ENCODE measurements around the gene CEP41.

- TF ChIP-seq POLR2A (IDR thresholded peaks at IDR 0.05) = no peak
- no peak for TF ChIP-seq CTCF (IDR thresholded peaks at IDR 0.05)
- TF ChIP-seq POLR2AphosphoS5 (IDR thresholded peaks at IDR 0.05) = no peak
Observed at GRCh38 chr7:130415006-130415405, 25.8 kb downstream of the CEP41 start.

All from sigmoid colon (tissue), 4 donors.